HCT116 (cell line): ENCODE measurements around the gene PDK4. TPM values are rescaled to one million over a fixed set of nuclear protein-coding genes. Genes with fewer than 3 reads are reported as not detected.

Source experiments
- ATAC-seq: fragments of 200-7000 bp; cut with Tn5 transposase; 2 replicates; pipeline ENCODE4 v1.9.1; 2020; ENCODE audit warnings: mild to moderate bottlenecking, moderate library complexity
- BruUV-seq: library from RNA; stranded (reverse); fragments of 400-500 nt; replicated peaks from 2 replicates; lab custom pipeline; 2021; lab: Mats Ljungman, UMichigan
- CTCF ChIA-PET: fragments of 300-600 bp; sonication (Branson Sonifier 250); formaldehyde crosslinking; loops from one replicate; lab custom pipeline; 2021; ENCODE audit warnings: antibody characterized with exemption; lab: Charles Lee
- POLR2A ChIA-PET: fragments of 300-600, 350-600 bp; sonication (Branson Sonifier 250); formaldehyde crosslinking; loops from one replicate; lab custom pipeline; 2021; ENCODE audit warnings: antibody characterized with exemption; lab: Charles Lee
- RAD21 ChIA-PET, 2 experiments: fragments of 300-600 bp; sonication (Branson Sonifier 250); formaldehyde crosslinking; loops; one replicate each; lab custom pipeline; 2023; ENCODE audit warnings: low total read pairs in 2 of 2; ENCODE audit not compliant: uncharacterized antibody in 2 of 2, unreplicated experiment in 2 of 2, low non-redundant PET in 1 of 2; lab: Charles Lee
- DNase-seq: peaks from one replicate; pipeline ENCODE4 v3.0.0-alpha.2; 2010; ENCODE audit warnings: low read depth, low spot score
- H2AFZ ChIP-seq: fragments of 200-600 bp; shearing (Covaris generic), sonication (generic); 2 replicates; pipeline ENCODE4 v1.6.1; 2017; ENCODE audit warnings: low read depth, mixed run types, mixed read lengths, antibody characterized with exemption, low read length; ENCODE audit not compliant: poor library complexity, severe bottlenecking
- H3K27ac ChIP-seq: 2 replicates; pipeline ENCODE4 v1.5.1; 2012; ENCODE audit warnings: low read depth, low read length
- H3K27me3 ChIP-seq: fragments of 200-600 bp; sonication (generic); 2 replicates; pipeline ENCODE4 v1.6.1; 2016; ENCODE audit warnings: mixed run types, low read length, mixed read lengths; ENCODE audit not compliant: insufficient read depth
- H3K36me3 ChIP-seq, 2 experiments: fragments of 200-500 bp in 1 of 2; fragments of 200-600 bp in 1 of 2; sonication (Bioruptor generic) in 1 of 2; sonication (generic) in 1 of 2; 2 replicates each; pipeline versions ENCODE4 v1.5.1 to v1.6.1; 2014 to 2016; ENCODE audit warnings: low read length in 2 of 2, inconsistent platforms in 1 of 2, mixed read lengths in 1 of 2, mixed run types in 1 of 2; ENCODE audit not compliant: insufficient read depth in 2 of 2, control insufficient read depth in 1 of 2
- H3K4me1 ChIP-seq, 2 experiments: fragments of 200-600 bp in 1 of 2; sonication (generic) in 1 of 2; 2 replicates each; pipeline versions ENCODE4 v1.5.1 to v1.6.1; 2012 to 2017; ENCODE audit warnings: low read length in 2 of 2, inconsistent platforms in 1 of 2, mild to moderate bottlenecking in 1 of 2, mixed read lengths in 1 of 2, mixed run types in 1 of 2, moderate library complexity in 1 of 2; ENCODE audit not compliant: insufficient read depth in 2 of 2, control insufficient read depth in 1 of 2
- H3K4me2 ChIP-seq: fragments of 200-600 bp; sonication (generic); 2 replicates; pipeline ENCODE4 v1.6.1; 2017; ENCODE audit warnings: mixed run types, low read length, mixed read lengths
- H3K4me3 ChIP-seq, 2 experiments: fragments of 200-600 bp in 1 of 2; sonication (generic) in 1 of 2; replicated peaks in 1 of 2; 2 replicates each; pipeline ENCODE4 v1.5.1; 2011 to 2016; ENCODE audit warnings: low read length in 2 of 2, control low read depth in 1 of 2, low read depth in 1 of 2, mild to moderate bottlenecking in 1 of 2, mixed read lengths in 1 of 2, mixed run types in 1 of 2
- H3K79me2 ChIP-seq: fragments of 200-600 bp; sonication (generic); 2 replicates; pipeline ENCODE4 v1.6.1; 2017; ENCODE audit warnings: mild to moderate bottlenecking, mixed run types, low read length, moderate library complexity, mixed read lengths; ENCODE audit not compliant: insufficient read depth
- H3K9ac ChIP-seq: fragments of 200-600 bp; sonication (generic); 2 replicates; pipeline ENCODE4 v1.6.1; 2016; ENCODE audit warnings: low read length, mixed read lengths
- H3K9me2 ChIP-seq: fragments of 200-600 bp; sonication (generic), shearing (Covaris generic); 2 replicates; pipeline ENCODE4 v1.6.1; 2017; ENCODE audit warnings: mixed run types, mild to moderate bottlenecking, moderate library complexity; ENCODE audit not compliant: insufficient read depth
- H3K9me3 ChIP-seq, 2 experiments: fragments of 200-500 bp in 1 of 2; fragments of 200-600 bp in 1 of 2; sonication (Bioruptor generic) in 1 of 2; sonication (generic) in 1 of 2; 2 replicates each; pipeline ENCODE4 v1.6.1; 2014 to 2017; ENCODE audit warnings: low read length in 2 of 2, mixed read lengths in 2 of 2, inconsistent platforms in 1 of 2, low read depth in 1 of 2, mild to moderate bottlenecking in 1 of 2, mixed run types in 1 of 2, moderate library complexity in 1 of 2; ENCODE audit not compliant: control insufficient read depth in 1 of 2, insufficient read depth in 1 of 2
- H4K20me1 ChIP-seq: fragments of 200-600 bp; sonication (generic), shearing (Covaris generic); 2 replicates; pipeline ENCODE4 v1.6.1; 2017; ENCODE audit warnings: mixed run types, mild to moderate bottlenecking, moderate library complexity; ENCODE audit not compliant: insufficient read depth
- ATF3 ChIP-seq: IDR thresholded peaks from 2 replicates; pipeline ENCODE4 v1.6.1; 2012
- CBX3 ChIP-seq: IDR thresholded peaks from 2 replicates; pipeline ENCODE4 v1.6.1; 2012; ENCODE audit warnings: low read depth
- CEBPB ChIP-seq: IDR thresholded peaks from 2 replicates; pipeline ENCODE4 v1.6.1; 2012; ENCODE audit warnings: low read depth
- EGR1 ChIP-seq: IDR thresholded peaks from 2 replicates; pipeline ENCODE4 v1.6.1; 2012; ENCODE audit warnings: low read depth
- EZH2 ChIP-seq: fragments of 200-600 bp; sonication (generic); IDR thresholded peaks from 2 replicates; pipeline ENCODE4 v1.6.1; 2017; ENCODE audit warnings: antibody characterized with exemption, mixed run types
- POLR2A ChIP-seq: IDR thresholded peaks from 2 replicates; pipeline ENCODE4 v1.7.0; 2011; ENCODE audit warnings: borderline replicate concordance; ENCODE audit not compliant: insufficient read depth, insufficient read length; ENCODE audit errors: extremely low read depth
- POLR2AphosphoS5 ChIP-seq: IDR thresholded peaks from 2 replicates; pipeline ENCODE4 v1.6.1; 2011; ENCODE audit warnings: mild to moderate bottlenecking, low read depth, low read length, moderate library complexity
- RAD21 ChIP-seq: IDR thresholded peaks from 2 replicates; pipeline ENCODE4 v1.6.1; 2012; ENCODE audit warnings: low read depth, mild to moderate bottlenecking
- REST ChIP-seq: IDR thresholded peaks from 2 replicates; pipeline ENCODE4 v1.6.1; 2012; ENCODE audit warnings: low read depth
- SIN3A ChIP-seq: IDR thresholded peaks from 2 replicates; pipeline ENCODE4 v1.6.1; 2012; ENCODE audit warnings: low read depth
- SP1 ChIP-seq: IDR thresholded peaks from 2 replicates; pipeline ENCODE4 v1.6.1; 2012; ENCODE audit warnings: low read depth
- SRF ChIP-seq: IDR thresholded peaks from 2 replicates; pipeline ENCODE4 v1.6.1; 2012; ENCODE audit warnings: low read depth
- TCF7L2 ChIP-seq: IDR thresholded peaks from 2 replicates; pipeline ENCODE4 v1.7.0; 2011; ENCODE audit warnings: borderline replicate concordance, inconsistent platforms; ENCODE audit not compliant: insufficient read depth, insufficient read length; ENCODE audit errors: extremely low read depth
- YY1 ChIP-seq: IDR thresholded peaks from 2 replicates; pipeline ENCODE4 v1.6.1; 2011; ENCODE audit warnings: low read length, low read depth, moderate library complexity, mild to moderate bottlenecking; ENCODE audit not compliant: insufficient replicate concordance; ENCODE audit errors: extremely low read depth
- ZBTB33 ChIP-seq: IDR thresholded peaks from 2 replicates; pipeline ENCODE4 v1.6.1; 2011; ENCODE audit warnings: mild to moderate bottlenecking, low read length, moderate library complexity; ENCODE audit not compliant: insufficient replicate concordance; ENCODE audit errors: extremely low read depth
- ZNF274 ChIP-seq: fragments of 200-500 bp; sonication (Bioruptor generic); IDR thresholded peaks from 2 replicates; pipeline ENCODE4 v1.6.1; 2014; ENCODE audit warnings: mild to moderate bottlenecking, low read depth, low read length, inconsistent platforms
- intact Hi-C: fragments of 100-400 bp; cut with micrococcal nuclease; formaldehyde crosslinking; loops from 2 replicates; pipeline ENCODE4 v1.10.0; 2022
- total RNA-seq: library from RNA; stranded (reverse); gene quantifications from one replicate; pipeline ENCODE4 v1.2.1, GENCODE V29; 2021; ENCODE audit not compliant: unreplicated experiment

Gene PDK4
- total RNA-seq, 1 experiment from 2014 or later, result 2.1 TPM

GRCh38 chr7:95596198-95597063 is at the start of gene PDK4 (continued):
- peak; percentile 34 for TF ChIP-seq TCF7L2
- no peak for TF ChIP-seq RAD21
- TF ChIP-seq YY1, result no peak
- no peak for TF ChIP-seq ZNF274
- TF ChIP-seq CBX3, result no peak
- no peak for TF ChIP-seq POLR2A
- TF ChIP-seq SIN3A, result no peak

GRCh38 chr7:95642173-95642572 is 45.9 kb upstream of the PDK4 start:
- H4K20me1 ChIP-seq, result no peaks in the 10 kb centered on the region
- H3K4me2 ChIP-seq, result no peak overlapping the region
- intact Hi-C loops, result no loop called here
- no TSS peak for BruUV-seq
- H3K27ac ChIP-seq, result no peak overlapping the region
- ChIA-PET CTCF (no interaction called here), POLR2A (no interaction called here), RAD21 (no interaction called here)
- TF ChIP-seq SP1 (no peak), RAD21 (no peak), EZH2 (no peak), POLR2AphosphoS5 (no peak), TCF7L2 (no peak), CEBPB (no peak), ATF3 (no peak), REST (no peak), SRF (no peak), ZNF274 (no peak), EGR1 (no peak), ZBTB33 (no peak), YY1 (no peak)
- DNase-seq (no peak), ATAC-seq (no peak)
- no peaks in the 10 kb centered on the region for H3K36me3 ChIP-seq
- no peaks in the 10 kb centered on the region for H3K27me3 ChIP-seq
- H3K9me2 ChIP-seq, result no peaks in the 10 kb centered on the region
- H3K4me1 ChIP-seq, result no peaks in the 10 kb centered on the region
- no peak overlapping the region for H3K9ac ChIP-seq
- no peak overlapping the region for H2AFZ ChIP-seq
- H3K4me3 ChIP-seq, result no peak overlapping the region
- no peaks in the 10 kb centered on the region for H3K79me2 ChIP-seq
- H3K9me3 ChIP-seq, result no peaks in the 10 kb centered on the region
